ENCODE data around the gene CATSPERZ. TPM values are rescaled to one million over a fixed set of nuclear protein-coding genes. Genes with fewer than 3 reads are reported as not detected.

The CATSPERZ gene
- total and polyA plus RNA-seq, 2 of the 8 experiments (the other 6 are each of a cell fraction or from before 2014, with no cell fraction given): 0.77 TPM; not detected in 1

DNA sequence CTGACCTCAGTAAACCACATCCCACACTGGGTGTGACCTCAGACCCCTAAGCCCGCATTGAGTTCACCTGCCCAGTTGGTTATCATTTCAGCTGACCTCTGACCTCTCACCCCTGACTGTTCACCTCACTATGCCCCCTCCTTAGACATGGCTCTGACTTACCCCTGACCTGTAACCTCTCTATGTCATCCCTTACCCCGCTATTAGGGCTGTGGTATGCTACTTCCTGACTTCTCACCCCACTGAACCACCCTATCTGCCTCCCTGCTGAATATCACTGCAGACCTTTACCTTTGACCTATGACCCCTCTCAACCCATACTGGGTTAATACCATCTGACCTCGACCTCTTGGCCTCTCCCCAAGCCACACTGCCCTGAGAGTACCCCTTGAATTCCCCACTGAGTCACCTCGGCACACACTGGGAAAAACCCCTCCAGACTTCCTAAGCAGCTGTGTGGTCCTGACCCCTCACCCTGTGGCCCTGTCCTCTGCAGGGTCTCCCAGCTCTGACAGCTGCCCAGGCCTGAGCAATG, 40.6 kb upstream of the CATSPERZ start:
- peaks cover 21 to 86% (median 43%) of the 10 kb centered on the region in 4 experiments for H3K36me3 ChIP-seq (ENCODE audit: control insufficient read depth in 2 of 4, insufficient read depth in 4 of 4, low read length in 3 of 4)
- FAIRE-seq: no peak
- POLR2A ChIA-PET (ENCODE audit: partially characterized antibody): interaction anchor here (1.0 to 7.1 kb wide), 5 partner anchors 7 to 17 kb away, joined by 3 to 101 read pairs (median 4); partner anchors contain the start of gene PPP1R14B

More for the DNA sequence above, 40.6 kb upstream of the CATSPERZ start:
- Histone ChIP-seq H2BK20ac (ENCODE audit: low read length) (no peak overlapping the region), H3K4ac (replicated peaks; ENCODE audit: insufficient read length, low read depth, low read length) (no peak overlapping the region), H3K4me3 (ENCODE audit: extremely low read depth in 1 of 4, insufficient read depth in 2 of 4, low read depth in 3 of 4, low read length in 4 of 4) (no peak overlapping the region), H3K79me1 (ENCODE audit: low read depth, low read length) (no peaks in the 10 kb centered on the region), H3K27me3 (replicated peaks in 1 of 4; ENCODE audit: control insufficient read depth in 3 of 4, extremely low read depth in 1 of 4, insufficient read depth in 3 of 4, low read length in 3 of 4) (no peaks in the 10 kb centered on the region), H4K8ac (ENCODE audit: extremely low read depth, insufficient read depth, low read length) (no peak overlapping the region), H3K23ac (ENCODE audit: insufficient read length) (no peak overlapping the region), H4K20me1 (replicated peaks in 1 of 2; ENCODE audit: control insufficient read depth in 1 of 2, insufficient read depth in 2 of 2, low read length in 2 of 2) (peaks cover 8 to 24% of the 10 kb centered on the region in 2 experiments), H2BK12ac (ENCODE audit: low read depth, low read length) (no peak overlapping the region), H2BK5ac (ENCODE audit: low read depth, low read length) (no peak overlapping the region), H4K91ac (replicated peaks; ENCODE audit: insufficient read length, low read length) (no peak overlapping the region), H3K56ac (replicated peaks; ENCODE audit: insufficient read length, low read depth, low read length) (no peak overlapping the region), H2BK15ac (ENCODE audit: low read length) (no peak overlapping the region), H3K23me2 (ENCODE audit: low read depth, low read length) (no peaks in the 10 kb centered on the region), H3K14ac (ENCODE audit: insufficient read length) (no peak overlapping the region), H2AFZ (ENCODE audit: low read length) (no peak overlapping the region), H3K18ac (ENCODE audit: extremely low read depth, low read length) (no peak overlapping the region), H2AK5ac (ENCODE audit: low read depth, low read length) (no peak overlapping the region), H4K5ac (ENCODE audit: insufficient read length, low read depth, low read length) (no peak overlapping the region), H2BK120ac (replicated peaks; ENCODE audit: low read depth, low read length) (no peak overlapping the region), H3K79me2 (ENCODE audit: control insufficient read depth in 1 of 2, insufficient read depth in 2 of 2, low read length in 2 of 2) (no peaks in the 10 kb centered on the region), H3K4me1 (replicated peaks in 1 of 4; ENCODE audit: control insufficient read depth in 3 of 4, insufficient read depth in 4 of 4, low read length in 3 of 4) (no peaks in the 10 kb centered on the region; a peak in 3 of 7 replicates), H3K27ac (ENCODE audit: low read depth, low read length) (no peak overlapping the region), H3K9me3 (ENCODE audit: insufficient read depth in 2 of 2, low read depth in 1 of 2, low read length in 1 of 2) (no peaks in the 10 kb centered on the region), H3K4me2 (ENCODE audit: insufficient read depth in 1 of 2, low read depth in 2 of 2, low read length in 2 of 2) (no peak overlapping the region), H3K9ac (replicated peaks in 1 of 4; ENCODE audit: extremely low read depth in 1 of 4, low read depth in 3 of 4, low read length in 3 of 4) (no peak overlapping the region)
- no peak for TF ChIP-seq TBP (IDR thresholded peaks at IDR 0.05; ENCODE audit: low read depth, low read length)
- TF ChIP-seq CTCF (IDR thresholded peaks at IDR 0.05; ENCODE audit: control extremely low read depth in 1 of 3, insufficient read depth in 1 of 3, low read depth in 1 of 3, low read length in 3 of 3): no peak
- no peak for TF ChIP-seq SRF (IDR thresholded peaks at IDR 0.05; ENCODE audit: low read depth, low read length)
- no peak for TF ChIP-seq SIN3A (conservative IDR thresholded peaks at IDR 0.05 in 1 of 2, IDR thresholded peaks at IDR 0.05 in 1 of 2; ENCODE audit: low read depth in 1 of 2, low read length in 2 of 2)
- CTCF ChIA-PET (ENCODE audit: partially characterized antibody): interaction anchor here (0.6 to 2.5 kb wide), 3 partner anchors 9 to 55 kb away, joined by 3 to 10 read pairs (median 4); partner anchors contain the start of gene PLCB3
- DNase-seq (ENCODE audit: low read depth in 1 of 2, low spot score in 2 of 2): no peak
- WGBS, 2 experiments (ENCODE audit: extremely low coverage in 1 of 2, insufficient coverage in 1 of 2, insufficient read length in 1 of 2, insufficient replicate concordance in 2 of 2, low coverage in 1 of 2, low lambda C conversion rate in 2 of 2, missing lambda C conversion rate in 1 of 2): 90% methylated on average over 4 of the region's 4 CpGs; no CpG with 5 or more reads in 1 of the 2 experiments
